ENCODE results near the gene SSH2.

DNA sequence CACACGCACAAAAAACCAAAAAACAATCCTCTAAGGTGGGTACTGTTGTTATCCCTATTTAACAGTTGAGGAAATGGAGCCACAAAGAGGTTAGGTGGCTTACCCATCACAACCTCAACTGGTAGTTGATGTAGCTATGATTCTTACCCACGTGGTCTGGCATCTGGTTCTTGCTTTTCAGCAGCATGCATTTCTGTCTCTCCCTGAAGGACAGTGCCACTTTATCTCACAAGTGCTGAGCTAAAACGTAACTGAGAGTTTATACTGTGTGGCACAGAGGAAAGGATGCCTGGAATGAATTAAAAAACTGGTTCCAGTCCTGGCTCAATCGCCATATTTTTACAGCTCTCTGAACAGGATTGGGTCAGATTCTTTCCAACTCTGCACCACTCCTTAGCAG lies 305.4 kb downstream of the SSH2 start:
- TF ChIP-seq CTCF (conservative IDR thresholded peaks at IDR 0.05 in 1 of 2, IDR thresholded peaks at IDR 0.05 in 1 of 2; ENCODE audit: extremely low read depth in 1 of 2, insufficient read depth in 1 of 2, low read depth in 1 of 2, low read length in 2 of 2) (no peak), EZH2 (IDR thresholded peaks at IDR 0.05; ENCODE audit: borderline replicate concordance, low read length) (no peak)

Measured in mammary epithelial cell (primary cell).